RWPE1 (cell line): ENCODE measurements around the gene COL9A3.
A peak's percentile ranks its signal among the peaks of the same experiment; 100 is the strongest.

ENCODE experiments used
- CTCF ChIA-PET: fragments of 350-600 bp; sonication (Branson Sonifier 250); formaldehyde crosslinking; extraction: SDS; loops from one replicate; lab custom pipeline; 2021; lab: Yijun Ruan, JAX
- POLR2A ChIA-PET: fragments of 400-600 bp; formaldehyde crosslinking; extraction: SDS; loops from one replicate; lab custom pipeline; 2020; ENCODE audit warnings: antibody characterized with exemption; ENCODE audit not compliant: low non-redundant PET; lab: Yijun Ruan, JAX
- DNase-seq: peaks from one replicate; pipeline ENCODE4 v3.0.0; 2012; ENCODE audit warnings: low spot score
- H3K27ac ChIP-seq: fragments of 450-650 bp; 2 replicates; pipeline ENCODE4 v1.5.1; 2017
- CTCF ChIP-seq: fragments of 450-650 bp; conservative IDR thresholded peaks from 2 replicates; pipeline ENCODE4 v1.5.1; 2017; ENCODE audit warnings: low read depth, mild to moderate bottlenecking

The COL9A3 gene

GRCh38 chr20:62816884-62817873, at the start of gene COL9A3:
Gene COL9A3 (plus strand): TSS chr20:62817050. CDS start chr20:62817065, 15 bp downstream.
- TF ChIP-seq CTCF, result no peak
- CTCF ChIA-PET, result interaction anchor here (0.7 kb wide), 1 partner anchor 39 kb away, joined by 6 read pairs; no protein-coding TSS in a partner anchor
- no peak within 1 kb of the TSS; the same call in 1 of the 2 replicates for H3K27ac ChIP-seq

GRCh38 chr20:62768234-62768546, 48.7 kb upstream of the COL9A3 start:
- ChIA-PET POLR2A (no interaction called here), CTCF (interaction anchor here (1.0 kb wide), 1 partner anchor 23 kb away, joined by 3 read pairs; no protein-coding TSS in a partner anchor)
- peak overlapping the region; percentile 99 for H3K27ac ChIP-seq
- TF ChIP-seq CTCF, result no peak
- DNase-seq, result no peak

More at GRCh38 chr20:62816884-62817873, at the start of gene COL9A3:
- DNase-seq, result no peak
- POLR2A ChIA-PET, result interaction anchor here (0.6 kb wide), 1 partner anchor 40 kb away, joined by 3 read pairs; no protein-coding TSS in a partner anchor

- DNase-seq, result peak; percentile 73
- CTCF ChIA-PET, result interaction anchor here (1.0 to 1.3 kb wide), 2 partner anchors 22 to 60 kb away, joined by 3 read pairs; partner anchors contain the start of gene NTSR1
- peak overlapping the region; percentile 99 for H3K27ac ChIP-seq
- TF ChIP-seq CTCF, result no peak
- POLR2A ChIA-PET, result no interaction called here
These were observed 48.1 kb upstream of the COL9A3 start for GRCh38 chr20:62768551-62769287.

GRCh38 chr20:62769346-62770071, 47.3 kb upstream of the COL9A3 start:
- peak overlapping the region; percentile 99 for H3K27ac ChIP-seq
- TF ChIP-seq CTCF, result no peak
- POLR2A ChIA-PET, result no interaction called here
- no peak for DNase-seq
- CTCF ChIA-PET, result interaction anchor here (1.0 to 1.3 kb wide), 2 partner anchors 22 to 61 kb away, joined by 3 read pairs; partner anchors contain the start of gene NTSR1

GRCh38 chr20:62770111-62770910, 46.5 kb upstream of the COL9A3 start:
- ChIA-PET CTCF (interaction anchor here (0.7 to 1.3 kb wide), 3 partner anchors 31 to 395 kb away, joined by 3 to 6 read pairs (median 3); partner anchors contain the start of gene NTSR1), POLR2A (interaction anchor here (0.6 kb wide), 1 partner anchor 10 kb away, joined by 5 read pairs; no protein-coding TSS in a partner anchor)
- H3K27ac ChIP-seq, result peak overlapping the region; percentile 99
- DNase-seq, result no peak
- no peak for TF ChIP-seq CTCF
